HEK293T (cell line): ENCODE data around the gene NEURL2.

Source experiments
- CTCF ChIA-PET: fragments of 350-600 bp; formaldehyde crosslinking; extraction: SDS; loops from one replicate; lab custom pipeline; 2021; ENCODE audit warnings: antibody characterized with exemption, inconsistent platforms; lab: Yijun Ruan, JAX
- POLR2A ChIA-PET: fragments of 350-600 bp; formaldehyde crosslinking; extraction: SDS; loops from one replicate; lab custom pipeline; 2020; ENCODE audit warnings: antibody characterized with exemption, inconsistent platforms; lab: Yijun Ruan, JAX
- DNase-seq: peaks from one replicate; pipeline ENCODE4 v3.0.0; 2012; ENCODE audit warnings: mixed read lengths; ENCODE audit errors: extremely low spot score
- ARNT ChIP-seq: fragments of 450-650 bp; IDR thresholded peaks from 2 replicates; pipeline ENCODE4 v1.6.1; 2017; ENCODE audit warnings: mild to moderate bottlenecking
- BHLHE40 ChIP-seq: fragments of 450-650 bp; IDR thresholded peaks from 2 replicates; pipeline ENCODE4 v1.6.1; 2016; ENCODE audit warnings: mild to moderate bottlenecking, moderate library complexity, borderline replicate concordance
- CTBP1 ChIP-seq: fragments of 450-650 bp; IDR thresholded peaks from 2 replicates; pipeline ENCODE4 v1.6.1; 2016; ENCODE audit warnings: borderline replicate concordance
- ELF4 ChIP-seq: fragments of 450-650 bp; IDR thresholded peaks from 2 replicates; pipeline ENCODE4 v1.6.1; 2017; ENCODE audit warnings: antibody characterized with exemption
- FOXA1 ChIP-seq: fragments of 450-650 bp; IDR thresholded peaks from 2 replicates; pipeline ENCODE4 v1.6.1; 2016; ENCODE audit warnings: mild to moderate bottlenecking
- FOXK2 ChIP-seq: fragments of 450-650 bp; IDR thresholded peaks from 2 replicates; pipeline ENCODE4 v1.6.1; 2016; ENCODE audit warnings: mild to moderate bottlenecking
- FOXM1 ChIP-seq: fragments of 450-650 bp; IDR thresholded peaks from 2 replicates; pipeline ENCODE4 v1.6.1; 2017; ENCODE audit warnings: mild to moderate bottlenecking, borderline replicate concordance
- HDGF ChIP-seq: fragments of 450-650 bp; IDR thresholded peaks from 2 replicates; pipeline ENCODE4 v1.6.1; 2017; ENCODE audit warnings: antibody characterized with exemption, borderline replicate concordance
- L3MBTL2 ChIP-seq: fragments of 450-650 bp; conservative IDR thresholded peaks from 2 replicates; pipeline ENCODE4 v1.6.1; 2016; ENCODE audit warnings: mild to moderate bottlenecking
- LEF1 ChIP-seq: fragments of 450-650 bp; IDR thresholded peaks from 2 replicates; pipeline ENCODE4 v1.6.1; 2017; ENCODE audit warnings: mild to moderate bottlenecking, borderline replicate concordance
- NFRKB ChIP-seq: fragments of 450-650 bp; IDR thresholded peaks from 2 replicates; pipeline ENCODE4 v1.6.1; 2016; ENCODE audit warnings: mild to moderate bottlenecking, moderate library complexity
- SP1 ChIP-seq: fragments of 450-650 bp; IDR thresholded peaks from 2 replicates; pipeline ENCODE4 v1.6.1; 2017
- SUZ12 ChIP-seq: fragments of 450-650 bp; IDR thresholded peaks from 2 replicates; pipeline ENCODE4 v1.6.1; 2016; ENCODE audit warnings: mild to moderate bottlenecking
- TARDBP ChIP-seq: fragments of 450-650 bp; IDR thresholded peaks from 2 replicates; pipeline ENCODE4 v1.6.1; 2016
- ZNF384 ChIP-seq: fragments of 450-650 bp; IDR thresholded peaks from 2 replicates; pipeline ENCODE4 v1.6.1; 2016
- TF ChIP-seq, protein P1 (sequence below): fragments of 450-650 bp; IDR thresholded peaks from 2 replicates; pipeline ENCODE4 v1.6.1; 2016

NEURL2 gene

DNA sequence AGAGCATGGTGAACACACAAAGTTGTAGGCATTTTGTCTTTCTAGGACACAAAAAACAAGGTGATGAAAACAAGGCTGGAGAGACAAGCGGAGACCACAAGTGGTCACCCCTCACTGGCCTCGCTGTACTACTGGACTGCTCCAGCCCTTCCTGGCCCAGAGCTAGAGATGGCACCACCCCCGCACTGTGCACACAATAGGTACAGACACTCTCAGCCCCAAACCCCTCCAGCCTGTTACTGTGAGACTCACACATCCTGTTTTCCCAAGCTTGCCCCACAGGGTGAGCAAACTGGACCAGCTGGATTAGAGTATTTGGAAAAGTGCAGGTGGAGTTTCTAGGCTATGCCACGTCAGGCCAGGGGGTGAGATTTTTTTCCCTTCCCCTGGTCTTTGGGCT lies 18.4 kb downstream of the NEURL2 start:
- no peak for DNase-seq
- POLR2A ChIA-PET = interaction anchor here (1.0 to 1.8 kb wide), 2 partner anchors 8 to 16 kb away, joined by 3 to 7 read pairs; partner anchors contain the start of gene ZSWIM1
- CTCF ChIA-PET = no interaction called here
- TF ChIP-seq BHLHE40 (no peak), FOXM1 (no peak), FOXA1 (no peak)

DNA sequence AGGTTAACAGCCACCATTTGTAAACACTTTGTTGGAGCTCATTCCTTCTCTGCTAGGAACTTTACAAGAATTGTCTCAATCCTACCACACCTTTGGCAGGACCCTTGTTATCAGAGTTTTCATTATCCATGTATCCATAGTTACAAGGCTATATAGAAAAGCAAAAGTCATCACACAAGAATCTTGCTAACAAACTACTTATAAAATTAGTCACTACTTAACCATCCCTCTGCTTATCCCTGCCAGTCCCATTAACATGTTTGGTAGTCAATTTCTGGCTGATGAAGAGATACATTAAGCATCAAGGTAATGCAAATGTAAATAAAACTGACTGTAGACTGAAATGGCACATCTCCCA lies 23.2 kb downstream of the NEURL2 start:
- ChIA-PET POLR2A (interaction anchor here (1.2 kb wide), 1 partner anchor 14 kb away, joined by 8 read pairs; the partner anchor contains the start of gene ZSWIM1), CTCF (interaction anchor here (1.1 kb wide), 1 partner anchor 69 kb away, joined by 3 read pairs; no protein-coding TSS in a partner anchor)
- DNase-seq = no peak
- TF ChIP-seq SUZ12 = no peak
- TF ChIP-seq ZNF384 = no peak
- no peak for TF ChIP-seq FOXM1
- TF ChIP-seq NFRKB = no peak
- no peak for TF ChIP-seq ELF4
- TF ChIP-seq BHLHE40 = no peak
- no peak for TF ChIP-seq FOXA1
- no peak for TF ChIP-seq CTBP1
- no peak for TF ChIP-seq L3MBTL2
- no peak for TF ChIP-seq LEF1
- no peak for TF ChIP-seq FOXK2

DNA sequence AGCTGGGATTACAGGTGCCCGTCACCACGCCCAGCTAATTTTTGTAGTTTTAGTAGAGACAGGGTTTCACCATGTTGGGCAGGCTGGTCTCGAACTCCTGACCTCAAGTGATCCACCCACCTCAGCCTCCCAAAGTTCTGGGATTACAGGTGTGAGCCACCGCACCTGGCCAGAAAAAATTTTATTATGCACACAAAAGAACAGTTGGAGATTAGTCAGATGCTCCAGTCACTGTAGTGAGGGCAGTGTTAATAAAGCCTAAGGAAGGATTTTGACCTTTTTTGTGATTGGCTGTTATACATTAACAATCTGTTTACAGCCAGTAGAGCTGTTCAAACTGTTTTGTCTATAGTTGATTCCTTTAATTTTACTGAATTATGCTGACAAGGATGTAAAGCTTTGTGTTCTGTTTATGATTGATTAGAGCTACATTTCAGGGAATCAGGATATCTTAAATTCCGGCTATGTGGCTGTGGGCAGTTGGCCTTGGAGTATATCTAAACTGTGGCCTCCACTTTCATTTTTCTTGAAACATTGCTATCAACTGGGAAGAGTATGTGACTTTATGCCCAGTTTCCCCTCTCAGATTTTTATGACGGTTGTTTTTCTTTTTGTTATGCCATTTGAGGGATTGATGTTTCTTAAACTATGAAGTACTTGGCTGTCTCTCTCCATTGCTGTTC lies 23.7 kb downstream of the NEURL2 start:
- CTCF ChIA-PET = interaction anchor here (1.1 kb wide), 1 partner anchor 68 kb away, joined by 3 read pairs; no protein-coding TSS in a partner anchor

DNA sequence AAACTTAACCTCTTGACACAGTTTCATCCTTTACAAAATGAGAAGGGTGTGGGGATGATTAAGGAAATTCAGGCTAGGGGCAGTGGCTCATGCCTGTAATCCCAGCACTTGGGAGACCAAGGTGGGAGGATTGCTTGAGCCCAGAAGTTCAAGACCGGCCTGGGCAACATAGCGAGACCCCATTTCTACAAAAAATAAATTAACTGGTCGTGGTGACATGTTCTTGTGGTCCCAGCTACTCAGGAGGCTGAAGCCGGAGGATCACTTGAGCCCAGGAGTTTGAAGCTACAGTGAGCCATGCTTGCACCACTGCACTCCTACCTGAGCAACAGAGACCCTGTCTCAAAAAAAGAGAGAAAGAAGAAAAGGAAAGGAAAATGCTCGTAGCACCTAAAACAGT lies 24.6 kb downstream of the NEURL2 start:
- CTCF ChIA-PET = no interaction called here
- TF ChIP-seq FOXA1 = no peak
- no peak for TF ChIP-seq ELF4
- TF ChIP-seq ZNF384 = no peak
- no peak for TF ChIP-seq FOXK2
- TF ChIP-seq SUZ12 = no peak
- TF ChIP-seq, protein P1, sequence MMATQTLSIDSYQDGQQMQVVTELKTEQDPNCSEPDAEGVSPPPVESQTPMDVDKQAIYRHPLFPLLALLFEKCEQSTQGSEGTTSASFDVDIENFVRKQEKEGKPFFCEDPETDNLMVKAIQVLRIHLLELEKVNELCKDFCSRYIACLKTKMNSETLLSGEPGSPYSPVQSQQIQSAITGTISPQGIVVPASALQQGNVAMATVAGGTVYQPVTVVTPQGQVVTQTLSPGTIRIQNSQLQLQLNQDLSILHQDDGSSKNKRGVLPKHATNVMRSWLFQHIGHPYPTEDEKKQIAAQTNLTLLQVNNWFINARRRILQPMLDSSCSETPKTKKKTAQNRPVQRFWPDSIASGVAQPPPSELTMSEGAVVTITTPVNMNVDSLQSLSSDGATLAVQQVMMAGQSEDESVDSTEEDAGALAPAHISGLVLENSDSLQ = no peak
- no peak for TF ChIP-seq TARDBP
- TF ChIP-seq BHLHE40 = no peak
- no peak for TF ChIP-seq ARNT
- TF ChIP-seq NFRKB = no peak
- no peak for TF ChIP-seq HDGF
- POLR2A ChIA-PET = interaction anchor here (1.2 kb wide), 1 partner anchor 15 kb away, joined by 8 read pairs; the partner anchor contains the start of gene ZSWIM1
- DNase-seq = no peak

More for the DNA sequence above, 23.7 kb downstream of the NEURL2 start:
- TF ChIP-seq SP1 (no peak), BHLHE40 (no peak), CTBP1 (no peak), TARDBP (no peak), FOXK2 (no peak), L3MBTL2 (no peak), LEF1 (no peak)
- POLR2A ChIA-PET = interaction anchor here (1.2 kb wide), 1 partner anchor 14 kb away, joined by 8 read pairs; the partner anchor contains the start of gene ZSWIM1
- no peak for DNase-seq

DNA sequence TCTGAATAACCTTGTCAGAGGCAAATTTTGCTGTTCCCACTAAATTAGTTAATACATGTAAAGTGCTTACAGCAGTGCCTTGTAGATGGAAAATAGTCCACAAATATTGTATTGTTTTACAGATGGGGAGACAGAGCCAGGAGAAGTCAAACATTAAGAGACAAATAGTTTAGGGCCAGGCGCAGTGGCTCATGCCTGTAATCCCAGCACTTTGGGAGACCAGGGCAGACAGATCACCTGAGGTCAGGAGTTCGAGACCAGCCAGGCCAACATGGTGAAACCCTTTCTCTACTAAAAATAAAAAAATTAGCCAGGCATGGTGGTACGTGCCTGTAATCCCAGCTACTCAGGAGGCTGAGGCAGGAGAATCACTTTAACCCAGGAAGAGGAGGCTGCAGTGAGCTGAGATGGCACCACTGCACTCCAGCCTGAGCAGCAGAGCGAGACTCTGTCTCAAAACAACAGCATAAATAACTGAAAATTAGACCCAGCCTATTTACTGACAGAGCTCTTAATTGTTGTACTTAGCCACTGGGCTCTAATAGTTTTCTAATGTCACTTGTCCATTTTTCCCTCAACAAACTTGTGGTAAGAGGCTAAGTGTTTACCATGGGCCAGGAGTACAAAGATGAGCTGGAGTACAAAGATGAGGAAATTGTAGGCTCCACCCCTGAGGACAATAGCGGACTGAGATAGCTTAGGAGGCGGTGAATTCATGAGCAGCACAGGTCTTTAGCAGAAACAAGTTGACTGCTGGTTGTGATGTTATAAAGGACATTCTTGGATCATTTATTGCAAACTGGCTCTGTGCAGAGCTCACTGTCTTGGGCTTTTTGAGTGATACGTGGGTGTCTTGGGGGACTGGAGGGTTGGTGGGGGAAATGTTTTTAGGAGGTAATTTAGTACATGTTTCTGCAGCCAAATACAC lies 27.2 kb downstream of the NEURL2 start:
- ChIA-PET POLR2A (interaction anchor here (0.9 kb wide), 1 partner anchor 17 kb away, joined by 3 read pairs; the partner anchor contains the start of gene ZSWIM1), CTCF (no interaction called here)
- DNase-seq = no peak
- TF ChIP-seq TARDBP (no peak), BHLHE40 (no peak), FOXM1 (no peak)
- TF ChIP-seq, protein P1 = no peak

DNA sequence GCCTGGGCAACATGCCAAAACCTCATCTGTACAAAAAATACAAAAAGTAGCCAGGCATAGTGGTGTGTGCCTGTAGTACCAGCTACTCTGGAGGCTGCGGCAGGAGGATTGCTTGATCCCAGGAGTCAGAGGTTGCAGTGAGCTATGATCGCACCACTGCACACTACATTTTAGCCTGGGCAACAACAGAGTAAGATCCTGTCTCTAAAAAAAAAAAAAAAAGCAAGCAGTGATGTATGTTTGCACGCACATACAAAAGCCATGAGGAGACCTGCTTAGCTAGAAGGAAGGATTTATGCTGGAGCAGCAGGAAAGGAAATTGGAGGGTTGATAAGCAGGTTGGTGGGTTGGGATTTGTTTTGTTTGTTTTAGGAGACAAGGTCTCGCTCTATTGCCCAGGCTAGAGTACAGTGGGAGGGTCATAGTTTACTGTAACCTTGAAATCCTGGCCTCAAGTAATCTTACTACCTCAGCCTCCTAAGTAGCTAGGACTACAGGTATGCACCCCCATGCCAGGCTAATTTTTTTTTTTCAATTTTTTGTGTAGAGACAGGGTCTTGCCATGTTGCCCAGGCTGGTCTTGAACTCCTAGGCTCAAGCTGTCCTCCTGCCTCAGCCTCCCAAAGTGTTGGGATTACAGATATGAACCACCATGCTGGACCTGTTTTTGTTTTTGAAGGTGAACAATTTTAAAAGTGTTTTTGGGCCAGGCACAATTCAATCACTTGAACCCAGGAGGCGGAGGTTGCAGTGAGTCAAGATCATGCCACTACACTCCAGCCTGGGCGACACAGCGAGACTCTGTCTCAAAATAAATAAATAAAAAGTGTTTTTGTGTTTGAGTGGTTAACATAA lies 29.6 kb downstream of the NEURL2 start:
- DNase-seq = no peak
- no peak for TF ChIP-seq BHLHE40
- ChIA-PET CTCF (no interaction called here), POLR2A (interaction anchor here (0.8 to 1.1 kb wide), 2 partner anchors 28 to 87 kb away, joined by 3 read pairs; partner anchors contain the start of gene SNX21)
